HepG2 (cell line): Measurements from ENCODE around the gene GOSR1. TPM values are rescaled to one million over a fixed set of nuclear protein-coding genes. Genes with fewer than 3 reads are reported as not detected.

Experiments used
- ATAC-seq: fragments of 200-7000 bp; cut with Tn5 transposase; 3 replicates; pipeline ENCODE4 v1.9.1; 2020; ENCODE audit warnings: mild to moderate bottlenecking, moderate library complexity
- BruUV-seq: library from RNA; stranded (reverse); fragments of 400-500 nt; replicated peaks from 2 replicates; lab custom pipeline; 2021; lab: Mats Ljungman, UMichigan
- CTCF ChIA-PET: fragments of 300-600 bp; formaldehyde crosslinking; extraction: SDS; loops from one replicate; lab custom pipeline; 2021; ENCODE audit warnings: low total read pairs, inconsistent platforms, low intra/inter-chr PET ratio; lab: Yijun Ruan, JAX
- POLR2A ChIA-PET: fragments of 350-600 bp; sonication (Branson Sonifier 250); formaldehyde crosslinking; loops from one replicate; lab custom pipeline; 2020; ENCODE audit warnings: antibody characterized with exemption, inconsistent platforms; lab: Yijun Ruan, JAX
- DNase-seq: peaks from one replicate; pipeline ENCODE4 v3.0.0-alpha.2; 2015; ENCODE audit warnings: low spot score
- FAIRE-seq: peaks from 3 replicates; lab custom pipeline; 2011; peaks lifted over from hg19 to GRCh38; lab: Jason Lieb, UNC
- H2AFZ ChIP-seq: one replicate; pipeline ENCODE4 v1.6.1; 2011; ENCODE audit warnings: low read length, inconsistent platforms
- H3K27ac ChIP-seq: fragments of 300-600 bp; 3 replicates; pipeline ENCODE4 v1.8.0; 2011; ENCODE audit warnings: mixed run types, mild to moderate bottlenecking, mixed read lengths, low read length, inconsistent platforms; ENCODE audit not compliant: insufficient read depth; ENCODE audit errors: extremely low read length
- H3K27me3 ChIP-seq, 2 experiments: fragments of 200-600 bp in 1 of 2; 2 replicates in 1 of 2; 3 replicates in 1 of 2; pipeline versions ENCODE4 v1.6.0 to v1.8.0; 2011; ENCODE audit warnings: low read length in 2 of 2, mild to moderate bottlenecking in 2 of 2, moderate library complexity in 2 of 2, inconsistent platforms in 1 of 2; ENCODE audit not compliant: insufficient read depth in 2 of 2, control insufficient read depth in 1 of 2
- H3K36me3 ChIP-seq, 2 experiments: fragments of 200-600 bp in 1 of 2; replicated peaks in 1 of 2; 2 replicates in 1 of 2; 3 replicates in 1 of 2; pipeline versions ENCODE4 v1.5.1 to v1.8.0; 2011; ENCODE audit warnings: low read length in 2 of 2, inconsistent platforms in 1 of 2; ENCODE audit not compliant: insufficient read depth in 2 of 2, control insufficient read depth in 1 of 2
- H3K4me1 ChIP-seq: 2 replicates; pipeline ENCODE4 v1.5.1; 2012; ENCODE audit warnings: low read length, inconsistent platforms; ENCODE audit not compliant: insufficient read depth
- H3K4me2 ChIP-seq: 2 replicates; pipeline ENCODE4 v1.6.0; 2011; ENCODE audit warnings: low read depth, low read length, inconsistent platforms
- H3K4me3 ChIP-seq, 3 experiments: fragments of 200-600 bp in 1 of 3; sonication (generic), shearing (Covaris generic) in 1 of 3; replicated peaks in 1 of 3; 2 replicates each; pipeline ENCODE4 v1.5.1; 2011 to 2016; ENCODE audit warnings: low read length in 3 of 3, inconsistent platforms in 2 of 3, low read depth in 2 of 3, mild to moderate bottlenecking in 2 of 3, control low read depth in 1 of 3, mixed read lengths in 1 of 3; ENCODE audit not compliant: insufficient read depth in 1 of 3
- H3K79me2 ChIP-seq: one replicate; pipeline ENCODE4 v1.6.1; 2011; ENCODE audit warnings: low read length, inconsistent platforms; ENCODE audit not compliant: insufficient read depth
- H3K9ac ChIP-seq: 2 replicates; pipeline ENCODE4 v1.6.0; 2011; ENCODE audit warnings: mild to moderate bottlenecking, low read depth, low read length, inconsistent platforms; ENCODE audit not compliant: insufficient read depth
- H3K9me3 ChIP-seq: 2 replicates; pipeline ENCODE4 v1.5.1; 2012; ENCODE audit warnings: mild to moderate bottlenecking, low read length
- H4K20me1 ChIP-seq: 2 replicates; pipeline ENCODE4 v1.6.0; 2011; ENCODE audit warnings: inconsistent platforms, mild to moderate bottlenecking, low read length, moderate library complexity; ENCODE audit not compliant: insufficient read depth
- ELK4 ChIP-seq: sonication (generic); formaldehyde crosslinking; IDR thresholded peaks from 2 replicates; pipeline ENCODE4 v1.9.0; 2021; ENCODE audit warnings: missing genetic modification reagents, borderline replicate concordance
- MIXL1 ChIP-seq: IDR thresholded peaks from 2 replicates; pipeline ENCODE4 v1.6.1; 2016
- SIN3A ChIP-seq: IDR thresholded peaks from 2 replicates; pipeline ENCODE4 v1.6.1; 2011; ENCODE audit warnings: low read depth, mild to moderate bottlenecking, control low read depth, low read length, borderline replicate concordance
- ZC3H4 ChIP-seq: sonication (generic); formaldehyde crosslinking; IDR thresholded peaks from 2 replicates; pipeline ENCODE4 v1.4.0; 2020; ENCODE audit warnings: missing genetic modification reagents, borderline replicate concordance
- ZNF24 ChIP-seq: fragments of 450-650 bp; IDR thresholded peaks from 2 replicates; pipeline ENCODE4 v1.6.1; 2017; ENCODE audit warnings: antibody characterized with exemption, mild to moderate bottlenecking
- ZNF292 ChIP-seq: sonication (generic); formaldehyde crosslinking; IDR thresholded peaks from 2 replicates; pipeline ENCODE4 v1.8.1; 2022; ENCODE audit warnings: mild to moderate bottlenecking, low read depth, missing genetic modification reagents, borderline replicate concordance
- ZNF333 ChIP-seq: sonication (generic); formaldehyde crosslinking; IDR thresholded peaks from 2 replicates; pipeline ENCODE4 v1.4.0; 2020; ENCODE audit warnings: mild to moderate bottlenecking, missing genetic modification reagents, borderline replicate concordance
- ZNF432 ChIP-seq: sonication (generic); formaldehyde crosslinking; IDR thresholded peaks from 2 replicates; pipeline ENCODE4 v1.5.0; 2020; ENCODE audit warnings: missing genetic modification reagents, mild to moderate bottlenecking, borderline replicate concordance
- ZNF512B ChIP-seq: sonication (generic); formaldehyde crosslinking; IDR thresholded peaks from 2 replicates; pipeline ENCODE4 v1.5.1; 2020; ENCODE audit warnings: missing genetic modification reagents, mild to moderate bottlenecking, borderline replicate concordance
- ZNF564 ChIP-seq: sonication (generic); formaldehyde crosslinking; IDR thresholded peaks from 2 replicates; pipeline ENCODE4 v1.8.1; 2023; ENCODE audit warnings: mild to moderate bottlenecking, missing genetic modification reagents
- ZNF800 ChIP-seq: sonication (generic); formaldehyde crosslinking; IDR thresholded peaks from 2 replicates; pipeline ENCODE4 v1.4.0; 2020; ENCODE audit warnings: missing genetic modification reagents
- ZSCAN25 ChIP-seq: sonication (generic); formaldehyde crosslinking; IDR thresholded peaks from 2 replicates; pipeline ENCODE4 v1.8.0; 2022; ENCODE audit warnings: mild to moderate bottlenecking, missing genetic modification reagents
- WGBS: methylation state at CpG from one replicate; pipeline ENCODE4 v1.1.6; 2017; ENCODE audit warnings: low lambda C conversion rate; 5-methylcytosine and 5-hydroxymethylcytosine counted together
- in situ Hi-C: cut with HindIII; loops from 2 replicates; pipeline ENCODE4 v1.10.0; 2017; ENCODE audit warnings: low pct_unique_long_range_greater_than_20kb; ENCODE audit not compliant: extremely low pct_ligation_motif_present
- intact Hi-C: fragments of 100-400 bp; cut with micrococcal nuclease; formaldehyde crosslinking; loops from one replicate; pipeline ENCODE4 v1.10.0; 2022; ENCODE audit not compliant: unreplicated experiment
- polyA plus RNA-seq, 8 experiments: library from polyadenylated mRNA; depleted of rRNA in 3 of 8; stranded (reverse) in 7 of 8; unstranded in 1 of 8; fragments of >200 nt; fragmentation: Illumina TruSeq in 4 of 8; extraction: Trizol in 4 of 8; gene quantifications; 2 replicates each; pipeline versions ENCODE4 v1.2.1 to v1.2.3, GENCODE V29; 2011 to 2016; ENCODE audit warnings: low read depth in 4 of 8, missing spikeins in 1 of 8, mixed read lengths in 1 of 8; ENCODE audit not compliant: insufficient read depth in 1 of 8
- total RNA-seq, 5 experiments: library from RNA; depleted of rRNA; stranded (reverse); fragments of >200 nt; fragmentation: Illumina TruSeq; extraction: Trizol; gene quantifications; 2 replicates each; pipeline ENCODE4 v1.2.3, GENCODE V29; 2016; ENCODE audit warnings: low read depth in 1 of 5
- TF ChIP-seq, protein P1 (sequence below): IDR thresholded peaks from 2 replicates; pipeline ENCODE4 v1.6.1; 2016; ENCODE audit warnings: mild to moderate bottlenecking, missing biosample characterization, missing genetic modification reagents

GOSR1 gene
- total and polyA plus RNA-seq, 2 of the 13 experiments (the other 11 are each of a cell fraction or from before 2014, with no cell fraction given) = 15.8 to 37.0 TPM

- H3K4me2 ChIP-seq = no peak overlapping the region
- peaks cover 5 to 68% of the 10 kb centered on the region in 2 experiments for H3K36me3 ChIP-seq
- CTCF ChIA-PET = no interaction called here
- H3K27ac ChIP-seq = no peak overlapping the region
- H4K20me1 ChIP-seq = no peaks in the 10 kb centered on the region; the same call in 1 of the 2 replicates
- ATAC-seq (no peak), DNase-seq (no peak), FAIRE-seq (no peak)
- intact Hi-C loops = no loop called here
- BruUV-seq = no TSS peak
- 100% methylated on average over 1 of the region's 1 CpG for WGBS
- POLR2A ChIA-PET = no interaction called here
- H3K27me3 ChIP-seq = no peaks in the 10 kb centered on the region
- TF ChIP-seq ZNF432 (CRISPR knock-in tag) = no peak
- TF ChIP-seq ZNF24 = peak; percentile 52; the same call in 1 of the 2 replicates
- H3K4me1 ChIP-seq = peaks cover 11% of the 10 kb centered on the region
- no peaks in the 10 kb centered on the region for H3K9me3 ChIP-seq
- peaks cover 16% of the 10 kb centered on the region for H3K79me2 ChIP-seq
- in situ Hi-C loops = no loop called here
- H2AFZ ChIP-seq = no peak overlapping the region
- H3K4me3 ChIP-seq = no peak overlapping the region
- no peak overlapping the region for H3K9ac ChIP-seq
Observed at GRCh38 chr17:30483159-30483558, 6.0 kb downstream of the GOSR1 start.

DNA sequence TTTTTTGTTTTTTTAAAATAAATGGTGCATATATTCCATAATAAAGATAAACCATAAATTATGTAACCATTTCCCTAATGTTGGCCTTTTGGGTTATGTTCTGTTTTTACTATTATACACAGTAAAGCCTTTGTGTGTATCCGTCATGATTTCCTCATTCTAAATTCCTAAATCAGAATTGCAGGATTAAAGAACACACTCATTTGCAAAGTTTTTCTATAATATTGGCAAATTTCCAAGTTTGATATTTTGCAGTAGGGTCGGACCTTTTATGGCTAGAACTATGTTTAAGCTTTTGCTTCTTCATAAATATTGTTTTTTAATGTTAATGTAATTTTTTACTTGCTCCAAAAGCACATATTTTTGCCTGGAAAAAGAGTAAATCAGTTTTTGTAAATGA, 16.6 kb downstream of the GOSR1 start:
- Histone ChIP-seq H3K9me3 (no peaks in the 10 kb centered on the region), H3K79me2 (no peaks in the 10 kb centered on the region), H3K36me3 (peaks cover 9 to 64% of the 10 kb centered on the region in 2 experiments), H4K20me1 (no peaks in the 10 kb centered on the region), H3K4me3 (no peak overlapping the region), H3K27me3 (no peaks in the 10 kb centered on the region), H3K4me2 (no peak overlapping the region), H3K4me1 (no peaks in the 10 kb centered on the region), H3K9ac (no peak overlapping the region), H2AFZ (no peak overlapping the region), H3K27ac (no peak overlapping the region)
- in situ Hi-C loops (no loop called here), intact Hi-C loops (no loop called here)
- ChIA-PET CTCF (no interaction called here), POLR2A (no interaction called here)
- DNase-seq (no peak), ATAC-seq (no peak), FAIRE-seq (no peak)
- 98% methylated on average over 2 of the region's 2 CpGs for WGBS
- no TSS peak for BruUV-seq
- TF ChIP-seq ZC3H4 (no peak), ZNF292 (no peak), ZNF564 (no peak), ZNF333 (CRISPR knock-in tag) (no peak), ZNF800 (no peak), ZSCAN25 (no peak), MIXL1 (no peak), ZNF512B (CRISPR knock-in tag) (no peak), SIN3A (no peak), ELK4 (CRISPR knock-in tag) (no peak)
- TF ChIP-seq, protein P1, sequence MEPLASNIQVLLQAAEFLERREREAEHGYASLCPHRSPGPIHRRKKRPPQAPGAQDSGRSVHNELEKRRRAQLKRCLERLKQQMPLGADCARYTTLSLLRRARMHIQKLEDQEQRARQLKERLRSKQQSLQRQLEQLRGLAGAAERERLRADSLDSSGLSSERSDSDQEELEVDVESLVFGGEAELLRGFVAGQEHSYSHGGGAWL (CRISPR knock-in tag) = no peak
